Lung (tissue), 12 donors: ENCODE measurements around the gene P2RY4. TPM values are rescaled to one million over a fixed set of nuclear protein-coding genes. Genes with fewer than 3 reads are reported as not detected.
"Not testable (repeated sequence)": the region's sequence is repeated elsewhere in the genome, so short reads cannot be mapped to it uniquely, and the experiment has no call there.

Source experiments
- ATAC-seq: fragments of 200-7000 bp; cut with Tn5 transposase; one replicate; pipeline ENCODE4 v1.9.1; 2020; ENCODE audit warnings: moderate number of reproducible peaks; ENCODE audit not compliant: insufficient read depth, low FRiP score
- DNase-seq, 3 donors: peaks; one replicate each; pipeline ENCODE4 v3.0.0-alpha.2; 2013 to 2017
- H3K27ac ChIP-seq, 2 donors: one replicate each; pipeline ENCODE4 v1.5.1; 2013; ENCODE audit warnings: mild to moderate bottlenecking in 2 of 2, moderate library complexity in 2 of 2, control low read depth in 1 of 2, inconsistent platforms in 1 of 2, low read depth in 1 of 2, low read length in 1 of 2
- H3K27me3 ChIP-seq, 3 donors: one replicate each; pipeline ENCODE4 v1.5.1; 2013; ENCODE audit warnings: low read length in 2 of 3; ENCODE audit not compliant: control insufficient read depth in 3 of 3, insufficient read depth in 3 of 3
- H3K36me3 ChIP-seq, 4 donors: one replicate each; pipeline ENCODE4 v1.5.1; 2013; ENCODE audit warnings: low read length in 4 of 4, mild to moderate bottlenecking in 1 of 4, moderate library complexity in 1 of 4; ENCODE audit not compliant: control insufficient read depth in 4 of 4, insufficient read depth in 4 of 4
- H3K4me1 ChIP-seq, 5 donors: one replicate each; pipeline ENCODE4 v1.5.1; 2013; ENCODE audit warnings: low read length in 5 of 5, mild to moderate bottlenecking in 2 of 5, moderate library complexity in 1 of 5; ENCODE audit not compliant: control insufficient read depth in 5 of 5, insufficient read depth in 5 of 5
- H3K4me3 ChIP-seq: one replicate; pipeline ENCODE4 v1.5.1; 2013; ENCODE audit warnings: mild to moderate bottlenecking, control low read depth, moderate library complexity
- H3K9ac ChIP-seq, 2 donors: one replicate each; pipeline ENCODE4 v1.5.1; 2013; ENCODE audit warnings: low read length in 2 of 2, control low read depth in 1 of 2; ENCODE audit not compliant: insufficient read depth in 1 of 2
- H3K9me3 ChIP-seq, 4 donors: one replicate each; pipeline ENCODE4 v1.5.1; 2013; ENCODE audit warnings: low read length in 3 of 4, mild to moderate bottlenecking in 1 of 4, moderate library complexity in 1 of 4; ENCODE audit not compliant: control insufficient read depth in 4 of 4, insufficient read depth in 3 of 4
- WGBS, 2 donors: extraction: QIAGEN DNeasy Blood & Tissue Kit; methylation state at CpG; one replicate each; pipeline ENCODE4 v1.1.7; 2013; 5-methylcytosine and 5-hydroxymethylcytosine counted together
- polyA plus RNA-seq, 2 donors: library from polyadenylated mRNA; stranded (reverse); fragments of 200-250 nt; gene quantifications; one replicate each; pipeline ENCODE4 v1.2.1, GENCODE V29; 2013
- total RNA-seq, 2 donors: library from RNA; depleted of rRNA in 1 of 2; stranded (reverse); fragments of >200 nt in 1 of 2; gene quantifications; one replicate each; pipeline ENCODE4 v1.2.1, GENCODE V29; 2014 to 2021
- TF ChIP-seq, protein P1 (sequence below): IDR thresholded peaks from 2 replicates; pipeline ENCODE4 v1.5.1; 2012; ENCODE audit warnings: mild to moderate bottlenecking; ENCODE audit errors: control extremely low read depth, extremely low read depth
- donor health status: control.
- donor health status: control.
- donor health status: Bipolar disorder and iron deficiency.
- donor health status: healthy.
- donor health status: DM: yes; HTN: yes; CAD: no.

P2RY4 gene
- total and polyA plus RNA-seq, 4 donors: 0.06 to 1.3 (median 0.22) TPM

DNA sequence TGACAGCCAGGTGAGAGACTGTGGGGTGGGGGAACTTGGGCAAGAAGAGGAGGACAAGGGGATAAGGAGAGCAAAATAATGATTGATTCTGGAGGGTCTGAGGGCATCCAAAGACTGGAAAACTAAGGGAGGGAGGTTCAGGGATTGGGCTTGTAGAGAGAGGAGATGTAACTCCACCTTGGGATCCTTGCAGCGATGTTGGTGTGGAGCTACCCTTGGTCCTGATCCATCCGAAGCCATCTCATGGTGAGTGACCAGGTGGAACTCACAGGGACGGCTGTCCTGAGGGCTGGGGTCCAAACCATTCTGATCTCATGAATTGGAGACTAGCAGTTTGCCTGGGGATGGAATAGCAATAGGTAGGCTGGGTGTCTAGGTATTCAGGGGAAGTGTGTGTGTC, 20.6 kb upstream of the P2RY4 start:
- TF ChIP-seq, protein P1, sequence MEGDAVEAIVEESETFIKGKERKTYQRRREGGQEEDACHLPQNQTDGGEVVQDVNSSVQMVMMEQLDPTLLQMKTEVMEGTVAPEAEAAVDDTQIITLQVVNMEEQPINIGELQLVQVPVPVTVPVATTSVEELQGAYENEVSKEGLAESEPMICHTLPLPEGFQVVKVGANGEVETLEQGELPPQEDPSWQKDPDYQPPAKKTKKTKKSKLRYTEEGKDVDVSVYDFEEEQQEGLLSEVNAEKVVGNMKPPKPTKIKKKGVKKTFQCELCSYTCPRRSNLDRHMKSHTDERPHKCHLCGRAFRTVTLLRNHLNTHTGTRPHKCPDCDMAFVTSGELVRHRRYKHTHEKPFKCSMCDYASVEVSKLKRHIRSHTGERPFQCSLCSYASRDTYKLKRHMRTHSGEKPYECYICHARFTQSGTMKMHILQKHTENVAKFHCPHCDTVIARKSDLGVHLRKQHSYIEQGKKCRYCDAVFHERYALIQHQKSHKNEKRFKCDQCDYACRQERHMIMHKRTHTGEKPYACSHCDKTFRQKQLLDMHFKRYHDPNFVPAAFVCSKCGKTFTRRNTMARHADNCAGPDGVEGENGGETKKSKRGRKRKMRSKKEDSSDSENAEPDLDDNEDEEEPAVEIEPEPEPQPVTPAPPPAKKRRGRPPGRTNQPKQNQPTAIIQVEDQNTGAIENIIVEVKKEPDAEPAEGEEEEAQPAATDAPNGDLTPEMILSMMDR: no peak
- DNase-seq (no peak), ATAC-seq (no peak)
- peaks cover 0 to 4% (median 0%) of the 10 kb centered on the region in 4 donors for H3K9me3 ChIP-seq
- H3K36me3 ChIP-seq: peaks cover 0 to 4% (median 0%) of the 10 kb centered on the region in 4 donors
- no peaks in the 10 kb centered on the region for H3K4me1 ChIP-seq
- WGBS, 2 donors: 83 to 93% methylated on average over 3 of the region's 3 CpGs
- H3K27me3 ChIP-seq: no peaks in the 10 kb centered on the region
- no peak overlapping the region for H3K27ac ChIP-seq
- no peak overlapping the region for H3K9ac ChIP-seq
- H3K4me3 ChIP-seq: no peak overlapping the region

DNA sequence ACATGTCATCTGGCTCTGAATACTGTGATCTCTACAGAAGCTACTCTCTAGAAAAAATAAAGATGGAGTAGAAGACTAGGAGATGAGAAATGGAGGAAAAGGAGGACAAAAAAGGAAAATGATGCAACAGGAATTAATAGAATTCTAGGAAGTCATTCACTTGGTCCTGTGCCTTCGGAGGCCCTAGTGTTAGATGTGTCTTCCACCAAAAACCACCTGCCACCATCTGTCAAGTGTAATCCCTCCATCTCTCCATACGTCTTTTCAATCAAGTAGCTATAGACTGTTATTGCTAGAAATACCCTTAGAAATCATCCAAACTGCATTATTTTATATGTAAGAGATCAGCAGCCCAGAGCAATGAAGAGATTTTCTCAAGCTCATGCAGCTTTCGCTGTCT, 19.1 kb upstream of the P2RY4 start:
- TF ChIP-seq, protein P1: no peak
- peaks cover 0 to 3% (median 0%) of the 10 kb centered on the region in 3 donors for H3K27me3 ChIP-seq
- no peak overlapping the region for H3K27ac ChIP-seq
- no peak overlapping the region for H3K4me3 ChIP-seq
- DNase-seq (no peak), ATAC-seq (no peak)
- no peak overlapping the region for H3K9ac ChIP-seq
- no peaks in the 10 kb centered on the region for H3K4me1 ChIP-seq
- 85 to 95% methylated on average over 3 of the region's 3 CpGs for WGBS, 2 donors
- peaks cover 0 to 3% (median 0%) of the 10 kb centered on the region in 4 donors for H3K36me3 ChIP-seq
- peaks cover 0 to 4% (median 0%) of the 10 kb centered on the region in 4 donors for H3K9me3 ChIP-seq

DNA sequence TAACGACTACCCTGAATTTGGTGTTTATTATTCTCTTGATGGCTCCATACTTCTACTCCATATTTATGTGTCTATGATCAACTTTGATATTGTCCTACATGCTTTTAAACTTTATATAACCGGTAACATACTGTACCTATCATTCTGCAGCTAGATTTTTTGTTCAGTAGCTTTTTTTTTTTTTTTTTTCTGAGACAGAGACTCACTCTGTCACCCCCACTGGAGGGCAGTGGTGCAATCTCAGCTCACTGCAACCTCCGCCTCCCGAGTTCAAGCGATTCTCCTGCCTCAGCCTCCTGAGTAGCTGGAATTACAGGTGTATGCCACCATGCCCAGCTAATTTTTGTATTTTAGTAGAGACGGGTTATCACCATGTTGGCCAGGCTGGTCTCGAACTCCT, 14.0 kb upstream of the P2RY4 start:
- DNase-seq: not testable (repeated sequence)

DNA sequence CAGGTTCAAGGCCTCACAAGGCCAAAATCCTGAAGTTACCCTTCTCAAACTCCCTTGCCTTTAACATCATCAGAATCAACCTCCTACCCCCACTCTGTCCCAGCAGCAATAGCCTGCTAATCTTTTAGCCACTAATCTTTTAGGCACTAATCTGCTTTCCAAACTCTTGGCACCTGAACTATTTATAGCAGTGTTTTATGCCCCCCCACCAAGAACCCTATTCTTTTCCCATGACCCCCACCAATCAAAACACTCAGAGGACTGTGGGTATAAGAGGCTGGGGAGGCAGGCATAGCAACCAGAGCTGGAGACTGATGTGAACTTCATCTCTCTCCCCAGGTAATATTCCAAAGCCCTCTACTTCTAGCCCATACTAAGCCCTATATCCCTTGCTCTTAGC, 8.0 kb upstream of the P2RY4 start, which contains the start of gene ARR3:
Gene ARR3, plus strand, starts transcription at position 301 of the 400 bp plus-strand sequence. CDS start 1,052 bp downstream, outside the sequence.
- peaks cover 0 to under 1% (median 0%) of the 10 kb centered on the region in 4 donors for H3K9me3 ChIP-seq

More for the DNA sequence above, 14.0 kb upstream of the P2RY4 start:
- H3K4me1 ChIP-seq, H3K27ac ChIP-seq, H3K9me3 ChIP-seq, H3K27me3 ChIP-seq, H3K9ac ChIP-seq, ATAC-seq, H3K36me3 ChIP-seq, H3K4me3 ChIP-seq: not testable (repeated sequence)
- 80 to 94% methylated on average over 7 of the region's 7 CpGs for WGBS, 2 donors

More for the DNA sequence above, 8.0 kb upstream of the P2RY4 start, which contains the start of gene ARR3:
- TF ChIP-seq, protein P1: no peak
- ATAC-seq (no peak), DNase-seq (no peak)
- no peak within 1 kb of the TSS for H3K9ac ChIP-seq
- H3K4me1 ChIP-seq: no peaks in the 10 kb centered on the region
- no peaks in the 10 kb centered on the region for H3K36me3 ChIP-seq
- no peak within 1 kb of the TSS for H3K4me3 ChIP-seq
- no peaks in the 10 kb centered on the region for H3K27me3 ChIP-seq
- H3K27ac ChIP-seq: no peak within 1 kb of the TSS
